ENCODE measurements around the gene ARHGEF6.

DNA sequence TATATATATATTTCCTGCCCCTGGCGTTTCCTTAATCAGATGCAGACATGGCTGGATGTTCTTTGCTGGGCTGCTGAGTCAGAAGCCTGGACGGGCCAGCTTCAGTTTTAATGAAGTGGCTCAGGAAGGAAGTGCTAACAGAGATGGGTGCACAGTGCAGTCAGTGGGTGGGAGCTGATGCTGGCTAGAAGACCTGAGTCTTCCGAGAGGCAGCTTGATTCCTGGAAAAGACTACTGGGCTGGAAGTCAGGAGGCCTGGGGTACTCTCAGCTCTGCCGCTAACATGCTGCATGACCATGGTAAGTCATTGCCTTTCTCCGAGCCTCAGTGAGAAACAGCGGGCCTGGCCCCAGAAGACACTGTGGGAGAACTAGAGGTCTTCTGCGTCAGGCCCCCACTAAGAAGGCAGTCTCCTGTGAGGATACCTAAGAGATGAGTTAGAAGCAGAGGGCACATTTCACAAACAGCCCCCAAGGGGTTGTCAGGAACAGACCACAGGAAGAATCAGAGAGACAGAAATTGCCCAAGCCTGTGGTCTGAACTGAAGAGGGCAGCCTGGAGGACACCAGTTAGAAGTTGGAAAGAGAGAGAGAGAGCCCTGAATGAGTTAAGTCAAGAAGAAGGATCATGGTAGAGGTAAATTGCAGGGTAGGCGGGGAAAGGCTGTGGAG is 141.1 kb downstream of the ARHGEF6 start:
- TF ChIP-seq POLR2A (IDR thresholded peaks at IDR 0.05) = no peak
- TF ChIP-seq CTCF (IDR thresholded peaks at IDR 0.05) = no peak

All from adrenal gland (tissue), 5 donors.